VCaP (cell line): ENCODE data around the gene TARP.
A peak's percentile ranks its signal among the peaks of the same experiment; 100 is the strongest.

Experiments used
- H3K27ac ChIP-seq: fragments of 450-650 bp; 2 replicates; pipeline ENCODE4 v1.5.1; 2017
- TF ChIP-seq, protein P1 (sequence below): fragments of 450-650 bp; conservative IDR thresholded peaks from 2 replicates; pipeline ENCODE4 v1.5.1; 2017; ENCODE audit warnings: mild to moderate bottlenecking, moderate library complexity

TARP gene

GRCh38 chr7:38318803-38319416 lies 45.5 kb upstream of the TARP start:
- peak overlapping the region; percentile 100 for H3K27ac ChIP-seq
- TF ChIP-seq, protein P1, sequence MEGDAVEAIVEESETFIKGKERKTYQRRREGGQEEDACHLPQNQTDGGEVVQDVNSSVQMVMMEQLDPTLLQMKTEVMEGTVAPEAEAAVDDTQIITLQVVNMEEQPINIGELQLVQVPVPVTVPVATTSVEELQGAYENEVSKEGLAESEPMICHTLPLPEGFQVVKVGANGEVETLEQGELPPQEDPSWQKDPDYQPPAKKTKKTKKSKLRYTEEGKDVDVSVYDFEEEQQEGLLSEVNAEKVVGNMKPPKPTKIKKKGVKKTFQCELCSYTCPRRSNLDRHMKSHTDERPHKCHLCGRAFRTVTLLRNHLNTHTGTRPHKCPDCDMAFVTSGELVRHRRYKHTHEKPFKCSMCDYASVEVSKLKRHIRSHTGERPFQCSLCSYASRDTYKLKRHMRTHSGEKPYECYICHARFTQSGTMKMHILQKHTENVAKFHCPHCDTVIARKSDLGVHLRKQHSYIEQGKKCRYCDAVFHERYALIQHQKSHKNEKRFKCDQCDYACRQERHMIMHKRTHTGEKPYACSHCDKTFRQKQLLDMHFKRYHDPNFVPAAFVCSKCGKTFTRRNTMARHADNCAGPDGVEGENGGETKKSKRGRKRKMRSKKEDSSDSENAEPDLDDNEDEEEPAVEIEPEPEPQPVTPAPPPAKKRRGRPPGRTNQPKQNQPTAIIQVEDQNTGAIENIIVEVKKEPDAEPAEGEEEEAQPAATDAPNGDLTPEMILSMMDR: peak; percentile 89

DNA sequence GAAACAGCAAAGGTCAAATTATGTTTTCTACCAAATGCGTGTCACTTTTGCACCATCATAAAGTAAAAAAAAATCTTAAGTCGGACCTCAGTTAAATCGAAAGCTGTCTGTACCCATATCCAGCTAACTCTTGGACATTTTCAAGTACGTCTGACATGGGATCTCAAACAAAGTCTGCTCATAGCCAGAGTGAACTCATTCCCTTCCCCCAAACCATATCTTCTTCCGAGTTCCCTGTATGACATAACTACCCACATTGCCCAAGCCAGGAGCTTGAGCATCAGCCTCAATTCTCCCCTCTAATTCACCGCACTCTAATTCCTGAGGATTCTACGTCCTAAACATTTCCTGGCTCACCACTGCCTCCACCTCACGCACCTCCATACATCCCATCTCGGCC lies 44.8 kb upstream of the TARP start:
- peak overlapping the region; percentile 100 for H3K27ac ChIP-seq
- TF ChIP-seq, protein P1: no peak

- TF ChIP-seq, protein P1: 0 out of 2 replicates have a peak, but pooled peaks have one; percentile 16
Measured at GRCh38 chr7:38317515-38317914, 44.1 kb upstream of the TARP start.

DNA sequence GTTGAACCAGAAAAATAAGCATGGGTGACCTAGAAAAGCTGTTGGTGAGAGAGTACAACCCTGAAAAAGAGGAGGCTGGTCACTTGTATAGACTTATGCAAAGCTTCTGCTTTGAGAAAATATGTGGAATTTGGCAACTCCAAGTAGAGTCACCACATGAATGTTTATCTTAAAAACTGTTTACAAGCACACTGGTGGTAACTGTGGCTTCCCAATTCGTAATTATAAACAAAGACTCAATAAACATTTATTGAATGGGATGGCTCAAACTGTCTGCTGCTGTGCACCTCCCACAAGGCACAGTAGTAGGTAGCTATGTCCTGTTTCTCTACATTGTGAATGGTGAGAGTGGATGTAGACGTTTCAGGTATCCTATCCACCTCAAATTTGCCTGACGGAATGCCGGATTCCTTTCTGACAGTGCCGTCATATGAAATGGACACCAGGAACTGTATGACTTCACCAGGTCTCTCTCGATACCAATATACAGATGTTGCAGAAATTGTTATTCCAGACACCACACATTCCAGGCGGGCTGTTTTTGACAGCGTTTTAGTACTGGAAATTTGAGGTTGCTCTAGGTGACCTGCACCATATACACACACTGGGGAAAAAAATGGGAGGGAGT lies 43.4 kb upstream of the TARP start:
- TF ChIP-seq, protein P1: no peak
- peak overlapping the region; percentile 100 for H3K27ac ChIP-seq

More at GRCh38 chr7:38317515-38317914, 44.1 kb upstream of the TARP start:
- H3K27ac ChIP-seq: peak overlapping the region; percentile 100

GRCh38 chr7:38315410-38315809 lies 42.0 kb upstream of the TARP start:
- peak overlapping the region; percentile 100 for H3K27ac ChIP-seq
- TF ChIP-seq, protein P1: no peak

- H3K27ac ChIP-seq: peak overlapping the region; percentile 100
- TF ChIP-seq, protein P1: no peak
Measured at GRCh38 chr7:38312821-38313220, 39.4 kb upstream of the TARP start.

GRCh38 chr7:38311329-38311937 lies 38.0 kb upstream of the TARP start:
- H3K27ac ChIP-seq: peak overlapping the region; percentile 100
- TF ChIP-seq, protein P1: no peak
